SK-MEL-5 (cell line): ENCODE measurements around the gene OR2M4. TPM values are rescaled to one million over a fixed set of nuclear protein-coding genes. Genes with fewer than 3 reads are reported as not detected.
"Not testable (repeated sequence)": the region's sequence is repeated elsewhere in the genome, so short reads cannot be mapped to it uniquely, and the experiment has no call there.

ENCODE experiments used
- DNase-seq: peaks from one replicate; pipeline ENCODE4 v3.0.0-alpha.2; 2016; ENCODE audit warnings: low read depth, low spot score
- in situ Hi-C: cut with HindIII; loops from 2 replicates; pipeline ENCODE4 v1.10.0; 2016; ENCODE audit warnings: low sequenced_read_pairs, high pct_unique_total_duplicates, low pct_unique_long_range_greater_than_20kb
- polyA plus RNA-seq, 2 experiments: library from polyadenylated mRNA; depleted of rRNA; stranded (reverse); fragments of >200 nt; gene quantifications; 2 replicates each; pipeline ENCODE4 v1.2.3, GENCODE V29; 2015
- total RNA-seq: library from RNA; depleted of rRNA; stranded (reverse); fragments of >200 nt; shearing (Covaris generic); gene quantifications from 2 replicates; pipeline ENCODE4 v1.2.3, GENCODE V29; 2014; rRNA removed

Gene OR2M4, protein sequence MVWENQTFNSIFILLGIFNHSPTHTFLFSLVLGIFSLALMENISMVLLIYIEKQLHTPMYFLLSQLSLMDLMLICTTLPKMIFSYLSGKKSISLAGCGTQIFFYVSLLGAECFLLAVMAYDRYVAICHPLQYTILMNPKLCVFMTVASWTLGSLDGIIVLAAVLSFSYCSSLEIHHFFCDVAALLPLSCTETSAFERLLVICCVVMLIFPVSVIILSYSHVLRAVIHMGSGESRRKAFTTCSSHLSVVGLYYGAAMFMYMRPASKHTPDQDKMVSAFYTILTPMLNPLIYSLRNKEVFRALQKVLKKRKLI
- not detected in 2 replicates for total RNA-seq
- not detected in 2 replicates for polyA plus RNA-seq (2015; cell fraction: cytosol; rRNA removed)
- polyA plus RNA-seq (2015; cell fraction: nucleus; rRNA removed) = not detected in 2 replicates

DNA sequence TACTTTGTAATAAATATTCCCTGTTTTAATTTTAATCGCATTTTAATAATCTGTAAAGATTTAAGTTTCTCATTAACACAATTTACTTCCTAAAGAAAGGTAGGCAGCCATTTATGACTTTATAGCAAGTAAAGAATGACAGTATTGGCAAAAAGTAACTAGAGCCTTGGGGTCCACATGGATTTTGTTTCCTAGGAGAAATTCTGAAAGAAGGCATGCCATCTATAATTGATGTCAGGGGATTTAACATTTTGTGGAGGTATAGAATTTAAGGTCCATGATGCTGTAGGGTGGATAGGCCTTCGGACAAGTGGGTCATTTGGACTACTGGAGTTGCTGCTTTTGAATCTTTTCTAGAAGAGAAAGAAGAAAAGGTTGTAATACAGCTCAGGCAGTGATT lies at the start of gene OR2M4:
Gene OR2M4 (plus strand): TSS at position 301 of the 400 bp plus-strand sequence. CDS start 7,512 bp downstream, outside the sequence.
- no peak for DNase-seq
- in situ Hi-C loops = no loop called here

DNA sequence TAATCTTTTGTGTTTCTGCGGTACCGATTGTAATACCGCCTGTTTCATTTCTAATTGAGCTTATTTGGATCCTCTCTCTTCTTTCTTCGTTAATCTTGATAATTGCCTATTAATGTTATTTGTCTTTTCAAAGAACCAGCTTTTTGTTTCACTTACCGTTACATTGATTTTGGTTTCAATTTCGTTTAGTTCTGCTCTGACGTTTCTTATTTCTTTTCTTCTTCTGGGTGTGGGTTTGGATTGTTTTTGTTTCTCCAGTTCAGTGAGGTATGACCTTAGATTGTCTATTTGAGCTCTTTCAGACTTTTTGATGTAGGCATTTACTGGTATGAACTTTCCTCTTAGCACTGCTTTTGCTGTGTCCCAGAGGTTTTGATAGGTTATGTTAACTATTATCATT lies 47.2 kb upstream of the OR2M4 start:
- DNase-seq = no peak
- in situ Hi-C loops = no loop called here

DNA sequence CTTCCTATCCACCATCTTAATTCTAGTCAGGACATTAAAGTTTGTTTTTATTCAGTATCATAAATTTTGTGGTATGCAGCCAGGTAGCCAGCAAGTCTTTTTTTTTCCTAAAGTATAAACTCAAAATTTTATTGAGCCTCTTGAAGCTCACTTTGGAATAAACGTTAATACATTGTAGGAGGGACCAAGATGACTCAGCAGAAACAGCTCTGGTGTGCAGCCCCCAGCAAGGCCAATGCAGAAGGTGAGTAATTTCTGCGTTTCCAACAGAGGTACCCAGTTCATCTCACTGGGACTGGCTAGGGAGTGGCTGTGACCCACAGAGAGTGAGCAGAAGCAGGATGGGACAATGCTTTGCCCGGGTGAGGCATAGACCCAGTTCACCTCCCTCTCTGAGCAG lies 43.9 kb upstream of the OR2M4 start:
- in situ Hi-C loops = no loop called here
- no peak for DNase-seq

DNA sequence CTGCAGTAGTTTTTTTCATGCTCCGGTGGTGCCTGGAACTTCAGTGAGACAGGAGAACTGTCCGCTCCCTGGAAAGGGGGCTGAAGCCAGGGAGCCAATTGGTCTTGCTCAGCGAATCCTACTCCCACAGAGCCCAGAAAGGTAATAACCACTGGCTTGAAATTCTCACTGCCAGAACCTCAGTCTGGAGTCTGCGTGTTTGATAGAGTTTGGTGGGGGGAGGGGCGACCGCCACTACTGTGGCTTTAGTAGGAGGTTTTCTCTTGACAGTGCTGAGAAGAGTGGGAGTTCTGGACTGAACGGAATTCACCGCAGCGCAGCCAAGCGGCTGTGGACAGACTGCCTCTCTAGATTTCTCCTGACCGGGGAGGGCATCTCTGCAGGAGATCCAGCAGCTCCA lies 42.2 kb upstream of the OR2M4 start:
- in situ Hi-C loops = no loop called here
- DNase-seq = no peak

DNA sequence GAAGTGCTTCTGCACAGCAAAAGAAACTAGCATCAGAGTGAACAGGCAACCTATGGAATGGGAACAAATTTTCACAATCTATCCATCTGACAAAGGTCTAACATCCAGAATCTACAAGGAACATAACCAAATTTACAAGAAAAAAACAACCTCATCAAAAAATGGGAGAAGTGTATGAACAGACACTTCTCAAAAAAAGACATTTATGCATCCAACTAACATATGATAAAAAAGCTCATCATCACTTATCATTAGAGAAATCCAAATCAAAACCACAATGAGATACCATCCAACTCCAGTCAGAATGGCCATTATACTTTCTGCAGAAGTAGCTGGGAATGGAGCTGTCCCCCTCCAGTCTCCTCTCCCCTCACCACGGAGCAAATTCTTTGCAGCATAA lies 37.1 kb upstream of the OR2M4 start:
- no peak for DNase-seq
- in situ Hi-C loops = no loop called here

DNA sequence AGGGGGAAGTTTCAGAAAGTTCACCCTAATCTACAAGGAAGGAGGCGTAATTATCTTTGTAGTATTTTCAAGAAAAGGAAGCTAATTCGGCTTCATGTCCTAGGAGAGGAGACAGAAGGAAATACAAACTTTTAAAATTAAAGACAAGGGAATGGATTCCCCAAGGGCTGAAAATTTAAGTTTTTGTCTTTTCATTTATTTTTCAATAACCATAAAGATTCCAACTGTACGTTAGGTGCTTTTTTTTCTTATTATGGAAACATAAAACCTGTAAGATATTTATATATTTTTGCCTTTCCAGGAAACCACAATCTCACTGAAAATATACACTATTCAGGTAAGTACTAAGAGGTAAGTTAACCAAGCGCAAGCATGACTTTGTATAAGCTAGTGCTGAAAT lies 34.3 kb upstream of the OR2M4 start, which contains the start of gene OR2M3:
Gene OR2M3 (plus strand): TSS at position 301 of the 400 bp plus-strand sequence. CDS start 5,803 bp downstream, outside the sequence.
- no peak for DNase-seq
- in situ Hi-C loops = no loop called here

DNA sequence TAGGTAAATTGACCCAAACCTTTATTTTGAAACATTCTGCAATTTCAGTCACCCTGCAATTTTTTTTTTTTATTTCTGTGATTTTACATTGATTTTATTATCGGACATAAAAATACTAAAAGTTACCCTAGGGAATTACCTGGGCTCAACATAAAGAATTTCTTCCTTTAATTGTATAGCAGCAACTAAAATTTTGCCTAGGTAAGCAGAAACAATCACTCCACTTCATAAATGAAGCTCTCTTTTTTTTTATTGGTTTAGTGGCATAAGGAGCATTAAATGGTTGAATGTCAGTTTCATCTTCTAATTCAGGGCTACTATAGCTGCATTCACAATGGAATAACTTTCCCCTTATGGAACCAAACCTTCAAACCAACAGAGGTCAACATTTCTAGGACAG lies 15.3 kb upstream of the OR2M4 start:
- in situ Hi-C loops = no loop called here
- DNase-seq = no peak

DNA sequence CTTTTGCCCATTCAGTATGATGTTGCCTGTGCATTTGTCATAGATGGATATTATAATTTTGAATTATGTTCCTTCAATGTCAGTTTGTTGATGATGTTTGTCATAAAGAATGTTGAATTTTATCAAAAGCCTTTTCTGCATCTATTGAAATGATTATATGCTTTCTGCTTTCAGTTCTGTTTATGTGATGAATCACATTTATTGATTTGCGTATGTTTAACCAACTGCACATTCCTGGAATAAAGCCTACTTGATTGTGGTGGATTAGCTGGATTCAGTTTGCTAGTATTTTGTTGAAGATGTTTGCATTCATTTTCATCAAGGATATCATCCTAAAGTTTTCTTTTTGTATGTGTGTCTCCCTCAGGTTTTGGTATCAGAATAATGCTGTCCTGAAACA lies 5.7 kb upstream of the OR2M4 start:
- in situ Hi-C loops = no loop called here
- DNase-seq = no peak

DNA sequence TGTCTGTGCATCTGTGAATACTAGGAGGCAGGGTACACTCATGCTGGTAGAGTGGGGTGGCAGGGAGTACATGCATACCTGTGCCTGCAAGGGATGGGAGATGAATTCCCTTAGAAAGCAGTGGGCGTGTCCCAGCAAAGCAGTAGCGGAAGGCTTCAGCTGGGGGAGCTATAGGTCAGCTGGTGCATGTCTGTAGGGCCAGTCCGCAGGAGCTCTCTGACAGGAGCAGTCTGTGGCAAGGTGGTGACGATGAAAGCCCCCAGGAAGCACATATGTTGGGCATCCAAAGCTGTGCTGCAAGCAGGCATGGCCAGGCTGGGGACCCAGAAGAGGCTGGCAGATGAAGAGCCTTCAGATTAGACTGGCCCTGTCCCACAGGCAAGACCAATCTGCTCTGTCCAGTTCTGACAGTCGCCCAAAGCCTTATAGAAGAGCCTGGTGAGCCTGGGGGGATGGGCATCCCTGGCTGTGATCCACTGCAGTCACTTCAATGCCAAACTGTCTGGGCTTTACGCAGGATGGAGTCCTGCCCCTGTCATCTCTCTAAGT lies 1.8 kb upstream of the OR2M4 start:
- in situ Hi-C loops = no loop called here
- DNase-seq = no peak

DNA sequence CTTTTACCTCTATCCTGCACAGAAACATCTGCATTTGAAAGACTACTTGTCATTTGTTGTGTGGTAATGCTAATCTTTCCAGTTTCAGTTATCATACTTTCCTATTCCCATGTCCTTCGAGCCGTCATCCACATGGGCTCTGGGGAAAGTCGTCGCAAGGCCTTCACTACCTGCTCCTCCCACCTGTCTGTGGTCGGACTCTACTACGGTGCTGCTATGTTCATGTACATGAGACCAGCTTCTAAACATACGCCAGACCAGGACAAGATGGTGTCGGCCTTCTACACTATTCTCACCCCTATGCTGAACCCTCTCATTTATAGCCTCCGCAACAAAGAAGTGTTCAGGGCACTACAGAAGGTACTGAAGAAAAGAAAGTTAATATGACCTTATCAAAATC lies 8.3 kb downstream of the OR2M4 start:
- in situ Hi-C loops = no loop called here
- no peak for DNase-seq

DNA sequence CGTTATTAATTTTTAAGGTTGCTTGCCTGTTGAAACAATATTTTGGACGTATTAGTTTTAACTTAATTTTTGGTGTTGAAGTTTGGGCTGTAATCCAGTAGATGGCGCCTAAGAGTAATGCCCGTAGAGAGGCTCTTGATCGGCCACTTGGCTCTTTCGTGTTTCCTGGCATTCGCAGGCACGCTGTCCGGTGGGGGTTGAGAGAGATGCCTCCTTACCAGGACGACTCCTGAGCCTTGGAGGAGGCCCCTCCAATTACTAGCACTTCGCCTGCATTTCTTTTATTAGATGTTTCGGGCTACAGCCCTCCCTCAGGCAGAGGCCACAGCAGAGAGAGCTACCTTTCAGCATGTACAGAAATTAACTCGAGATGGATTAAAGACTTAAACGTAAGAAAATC lies 12.0 kb downstream of the OR2M4 start:
- in situ Hi-C loops = no loop called here
- peak; percentile 69 for DNase-seq

DNA sequence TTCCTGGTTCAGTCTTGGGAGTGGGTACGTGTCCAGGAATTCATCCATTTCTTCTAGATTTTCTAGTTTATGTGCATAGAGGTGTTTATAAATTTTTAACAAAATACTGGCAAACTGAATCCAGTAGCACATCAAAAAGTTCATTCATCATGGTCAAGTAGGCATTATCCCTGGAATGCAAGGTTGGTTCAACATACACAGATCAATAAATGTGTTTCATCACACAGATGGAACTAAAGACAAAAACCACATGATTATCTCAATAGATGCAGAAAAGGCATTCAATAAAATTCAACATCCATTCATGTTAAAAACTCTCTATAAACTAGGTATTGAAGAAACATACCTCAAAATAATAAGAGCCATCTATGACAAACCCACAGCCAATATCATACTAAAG lies 28.1 kb downstream of the OR2M4 start:
- in situ Hi-C loops, DNase-seq: not testable (repeated sequence)

DNA sequence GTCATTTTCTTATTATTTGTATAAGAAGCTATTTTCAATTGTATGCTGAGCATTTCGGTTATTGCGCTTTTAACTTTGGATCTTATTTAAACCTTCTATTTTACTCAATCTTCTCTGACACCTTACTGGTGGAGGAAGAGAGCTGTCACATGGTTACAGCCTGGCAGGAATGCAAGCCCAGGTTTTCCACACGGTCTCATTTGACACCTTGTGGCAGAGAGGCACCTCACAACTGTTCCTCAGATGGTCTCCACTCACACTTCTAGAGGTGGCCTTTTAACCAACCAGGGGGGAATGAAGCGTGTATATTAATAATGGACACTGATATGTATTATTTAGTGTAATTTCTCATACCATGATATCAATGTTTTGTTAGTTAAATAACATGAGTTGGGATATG lies 37.0 kb downstream of the OR2M4 start:
- in situ Hi-C loops = no loop called here
- no peak for DNase-seq

DNA sequence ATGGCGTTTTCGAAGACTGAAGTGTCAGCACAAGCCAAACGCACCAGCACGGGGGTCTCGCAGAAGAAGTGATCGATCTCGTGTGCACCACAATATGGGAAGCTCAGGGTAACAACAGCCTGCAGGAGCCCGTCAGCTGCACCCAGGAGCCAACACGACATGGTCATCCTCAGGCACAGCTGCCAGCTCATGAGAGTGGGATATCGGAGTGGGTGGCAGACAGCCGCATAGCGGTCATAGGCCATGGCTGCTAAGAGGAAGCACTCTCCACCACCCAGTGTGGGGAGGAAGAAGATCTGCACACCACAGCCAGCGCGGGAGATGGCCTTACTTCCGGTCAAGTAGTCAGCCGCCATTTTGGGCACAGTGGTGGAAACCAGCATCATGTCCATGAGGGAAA lies 42.0 kb downstream of the OR2M4 start:
- in situ Hi-C loops, DNase-seq: not testable (repeated sequence)

DNA sequence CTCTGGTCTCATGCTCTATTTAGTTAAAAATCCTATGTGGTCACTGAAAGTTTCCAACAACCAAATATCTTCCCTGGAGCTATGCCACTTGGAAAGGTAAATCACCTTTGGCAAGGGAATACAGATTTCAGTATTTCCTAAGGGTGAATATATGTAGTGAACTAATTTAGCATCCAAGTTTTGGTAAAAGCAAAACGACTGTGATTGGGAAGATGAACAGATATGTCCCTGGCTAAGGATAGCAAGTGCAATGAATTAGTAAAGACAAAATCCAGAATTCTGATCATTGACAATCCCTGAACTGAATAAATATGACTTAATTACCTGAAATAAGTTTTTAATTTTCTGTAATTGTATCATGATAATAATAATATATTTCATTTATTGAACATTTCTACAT lies 46.7 kb downstream of the OR2M4 start, which contains the start of gene OR2T33:
Gene OR2T33 (minus strand): TSS at position 101 of the 400 bp plus-strand sequence. CDS start 4,162 bp downstream, outside the sequence.
- no peak for DNase-seq
- in situ Hi-C loops = no loop called here

DNA sequence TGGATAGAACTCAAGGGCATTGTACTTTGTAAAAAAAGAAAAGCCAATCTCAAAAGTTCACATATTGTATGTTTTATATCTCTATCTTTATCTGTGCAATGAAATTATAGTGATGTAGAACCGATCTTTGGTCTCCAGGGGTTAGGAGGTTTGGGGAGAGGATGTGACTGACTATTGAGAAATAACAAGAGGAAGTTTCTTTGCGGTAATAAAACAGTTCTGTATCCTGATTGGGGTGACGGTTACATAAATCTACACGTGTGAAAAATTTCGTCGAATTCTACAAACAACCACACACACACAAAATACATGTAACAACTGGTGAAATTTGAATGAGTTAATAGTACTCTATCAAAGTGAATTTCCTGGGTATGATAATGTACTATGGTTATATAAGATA lies 57.2 kb downstream of the OR2M4 start:
- in situ Hi-C loops = no loop called here

More for the DNA sequence above, 57.2 kb downstream of the OR2M4 start:
- no peak for DNase-seq
